ENCODE data around the gene WDR11.
"Not testable (repeated sequence)": the region's sequence is repeated elsewhere in the genome, so short reads cannot be mapped to it uniquely, and the experiment has no call there.

WDR11 gene

GRCh38 chr10:120861178-120861855 is 10.2 kb downstream of the WDR11 start:
- DNase-seq, result no peak

DNA sequence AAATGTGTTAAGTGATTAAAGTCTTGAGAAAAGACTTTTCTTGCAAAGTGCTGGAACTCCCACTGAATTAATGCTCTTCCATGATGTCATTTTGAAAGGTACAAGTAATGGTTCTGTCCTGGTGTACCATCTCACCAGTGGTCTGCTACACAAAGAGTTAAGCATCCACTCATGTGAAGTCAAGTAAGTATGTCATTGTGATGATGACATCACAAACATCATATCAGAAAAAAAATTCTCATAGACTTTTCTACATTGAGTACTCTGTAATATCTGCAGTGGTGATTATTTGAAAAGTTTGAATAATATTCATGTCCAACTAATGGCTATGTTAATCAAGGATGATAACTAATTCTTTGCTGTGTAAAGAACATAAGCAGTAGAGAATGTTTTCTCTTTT is 22.6 kb downstream of the WDR11 start:
- no peak for DNase-seq

DNA sequence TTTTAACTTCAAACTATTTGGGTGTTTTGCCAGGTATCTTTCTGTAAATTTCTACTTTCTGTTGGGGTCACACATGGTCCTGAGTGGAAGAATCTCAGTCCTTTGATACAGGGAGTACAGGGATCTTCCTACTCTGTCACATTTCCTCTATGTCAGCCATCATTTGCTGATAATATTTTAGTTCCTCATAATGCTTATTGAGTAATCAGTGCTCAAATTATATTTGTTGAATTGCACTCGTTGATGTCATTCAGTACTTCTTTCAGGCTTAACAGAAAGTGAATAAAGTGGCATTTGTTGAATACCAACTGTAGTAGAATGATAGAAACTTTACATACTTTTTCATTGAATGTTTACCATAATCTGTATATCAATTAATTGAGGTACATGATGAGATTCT is 31.9 kb downstream of the WDR11 start:
- no peak for DNase-seq

DNA sequence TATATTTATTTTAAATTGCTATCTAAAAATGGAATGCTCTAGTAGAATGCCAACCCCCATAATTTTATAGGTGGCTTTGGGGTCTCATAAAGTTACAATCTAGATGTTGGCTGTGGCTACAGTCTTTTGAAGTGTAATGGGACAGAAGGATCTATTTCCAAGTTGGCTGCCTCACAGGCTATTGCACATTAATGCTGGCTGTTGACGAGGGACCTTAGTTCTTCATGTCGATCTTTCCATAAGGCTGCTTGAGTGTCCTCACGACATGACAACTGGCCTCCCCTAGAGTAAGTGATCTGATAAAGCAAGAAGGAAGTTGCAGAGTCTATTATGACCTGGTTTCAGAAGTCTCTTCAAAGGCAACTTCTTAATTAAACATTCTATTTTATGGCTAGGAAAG is 36.3 kb downstream of the WDR11 start:
- DNase-seq, result no peak

- no peak for DNase-seq
These were observed 40.2 kb downstream of the WDR11 start for GRCh38 chr10:120891365-120891764.

DNA sequence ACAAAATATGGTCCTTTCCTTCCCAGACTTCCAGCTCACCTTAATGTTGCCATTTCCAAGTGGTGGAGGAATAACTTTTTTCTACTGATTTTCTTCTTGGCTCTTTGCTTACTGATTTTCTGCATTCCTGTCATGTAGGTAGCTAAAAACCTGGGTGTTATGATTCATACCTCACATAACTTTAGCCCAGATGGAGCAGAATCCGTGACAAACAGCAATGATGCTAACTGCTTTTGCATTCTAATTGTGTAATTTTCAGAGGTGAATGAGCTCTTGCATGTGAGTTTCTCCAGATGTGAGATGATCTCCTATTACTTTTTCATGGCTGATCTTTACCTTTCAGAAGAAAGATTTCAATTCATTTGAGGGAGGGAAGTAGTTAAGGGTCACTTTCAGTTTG is 43.4 kb downstream of the WDR11 start:
- DNase-seq, result no peak

DNA sequence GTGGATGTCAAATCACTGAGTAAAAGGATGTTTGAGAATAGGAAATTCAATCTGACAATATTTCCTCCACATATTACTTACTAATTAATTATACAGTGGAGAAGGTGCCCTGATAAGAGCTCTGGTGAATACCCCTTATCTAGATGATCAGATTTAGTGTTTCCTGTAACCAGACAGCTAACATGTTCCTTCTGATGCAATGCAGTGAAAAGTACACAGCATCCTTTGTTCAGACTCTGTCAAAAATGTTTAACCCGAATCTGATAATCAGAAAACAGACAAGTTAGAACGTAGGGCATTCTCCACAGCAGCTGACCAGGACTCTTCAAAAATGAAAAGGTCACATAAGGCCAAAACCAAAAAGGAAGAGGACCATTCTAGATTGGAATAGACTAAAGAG is 46.2 kb downstream of the WDR11 start:
- DNase-seq, result peak in 1 of 2 donors; percentile 1

GRCh38 chr10:120905268-120905667 is 54.1 kb downstream of the WDR11 start:
- DNase-seq, result no peak

DNA sequence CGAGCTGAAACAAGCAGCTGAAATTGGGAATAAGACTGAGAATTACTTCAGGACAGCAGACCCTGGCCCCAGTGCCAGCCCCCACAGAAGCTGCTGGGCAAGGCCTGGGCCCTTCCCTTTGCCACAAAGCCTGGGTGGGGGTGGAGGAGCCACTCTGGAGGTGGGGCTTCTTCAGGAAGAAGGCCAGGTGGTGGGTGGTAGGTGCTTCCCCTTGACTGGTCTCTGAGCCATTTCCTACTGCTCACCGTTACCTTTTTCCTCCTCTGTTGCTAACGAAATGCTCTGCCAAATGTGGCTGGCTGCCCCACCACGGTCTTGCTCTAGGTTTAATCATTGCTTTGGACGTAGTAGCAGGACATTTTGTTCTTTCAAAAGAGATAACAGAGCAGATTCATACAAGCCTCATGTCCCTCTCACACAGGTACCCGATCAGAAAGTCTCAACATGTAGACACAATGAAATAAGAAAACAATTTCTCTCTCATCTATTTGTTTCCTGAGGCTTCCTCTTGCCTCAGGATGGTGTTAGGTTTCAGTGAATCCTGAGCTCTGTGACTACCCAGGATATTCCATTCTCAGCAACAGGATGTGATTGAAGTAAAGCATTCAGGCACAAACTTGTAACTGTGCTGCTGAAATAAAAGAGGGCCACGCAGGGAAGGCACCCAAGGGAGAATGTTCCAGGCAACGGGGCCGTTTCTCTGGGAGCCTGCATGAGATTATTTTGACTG is 66.5 kb downstream of the WDR11 start:
- no peak for DNase-seq

DNA sequence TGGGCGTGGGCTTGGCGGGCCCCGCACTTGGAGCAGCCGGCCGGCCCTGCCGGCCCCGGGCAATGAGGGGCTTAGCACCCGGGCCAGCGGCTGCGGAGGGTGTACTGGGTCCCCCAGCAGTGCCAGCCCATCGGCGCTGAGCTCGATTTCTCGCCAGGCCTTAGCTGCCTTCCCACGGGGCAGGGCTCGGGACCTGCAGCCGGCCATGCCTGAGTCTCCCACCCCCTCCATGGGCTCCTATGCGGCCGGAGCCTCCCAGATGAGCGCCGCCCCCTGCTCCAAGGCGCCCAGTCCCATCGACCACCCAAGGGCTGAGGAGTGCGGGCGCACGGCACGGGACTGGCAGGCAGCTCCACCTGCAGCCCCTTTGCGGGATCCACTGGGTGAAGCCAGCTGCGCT is 72.7 kb downstream of the WDR11 start:
- DNase-seq, result not testable (repeated sequence)

DNA sequence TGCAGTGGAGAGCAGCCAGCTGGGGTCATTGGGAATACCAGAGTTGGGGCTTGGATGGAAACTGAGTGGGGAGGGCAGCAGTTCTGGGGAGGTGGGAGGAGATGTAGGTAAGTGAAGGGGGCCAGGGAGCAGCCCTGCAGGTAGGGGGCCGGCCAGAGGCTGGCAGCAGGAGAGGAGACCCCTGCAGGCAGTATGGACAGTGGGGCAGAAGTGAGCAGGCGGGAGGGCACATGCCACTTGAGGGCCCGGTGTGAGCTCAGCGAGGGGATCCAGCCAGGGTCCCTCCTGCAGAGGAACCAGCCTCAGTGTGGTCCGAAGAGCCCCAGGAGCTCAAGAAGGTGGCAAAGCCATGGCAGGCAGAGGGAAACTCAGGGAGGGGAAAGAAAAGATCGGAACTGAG is 75.4 kb downstream of the WDR11 start:
- no peak for DNase-seq

GRCh38 chr10:120927352-120927751 is 76.2 kb downstream of the WDR11 start:
- DNase-seq, result no peak

DNA sequence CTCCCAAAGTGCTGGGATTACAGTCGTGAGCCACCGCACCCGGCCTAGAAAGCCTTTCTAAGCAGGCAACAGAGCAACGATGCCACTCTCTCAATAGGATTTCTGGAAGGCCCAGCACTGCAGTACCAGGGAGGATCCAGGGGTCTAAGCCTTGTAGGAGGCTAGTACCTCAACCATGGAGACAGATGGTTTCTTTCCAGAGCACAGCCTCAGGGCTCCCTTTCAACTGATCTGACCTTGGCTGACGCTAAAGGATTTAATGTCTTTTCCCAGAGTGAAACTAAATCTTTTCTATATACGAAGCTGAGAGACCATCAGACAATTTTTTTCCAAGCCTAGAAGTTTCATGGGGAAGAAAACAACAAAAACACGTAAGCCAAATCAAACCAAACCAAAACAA is 78.0 kb downstream of the WDR11 start:
- DNase-seq, result no peak

DNA sequence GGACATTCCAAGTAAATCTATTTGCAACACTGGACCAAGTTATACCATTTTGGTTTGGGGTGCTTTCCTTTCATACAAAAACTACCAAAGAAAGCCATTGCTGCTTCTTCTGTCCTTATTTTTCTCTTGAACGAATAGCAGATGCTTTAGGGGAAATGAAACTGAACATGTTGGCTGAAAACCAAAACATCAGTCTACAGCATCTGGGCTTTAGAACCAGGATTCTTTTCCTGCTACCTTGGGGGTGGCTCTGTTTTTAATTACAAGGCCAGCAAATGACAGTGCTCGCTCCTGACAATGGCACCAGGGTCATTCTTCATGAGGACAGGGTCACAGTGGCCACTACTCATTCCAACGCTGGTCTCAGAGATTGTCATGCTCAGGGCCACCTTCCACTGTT is 80.3 kb downstream of the WDR11 start:
- DNase-seq, result no peak

GRCh38 chr10:120931999-120932398 is 80.8 kb downstream of the WDR11 start:
- DNase-seq, result no peak

DNA sequence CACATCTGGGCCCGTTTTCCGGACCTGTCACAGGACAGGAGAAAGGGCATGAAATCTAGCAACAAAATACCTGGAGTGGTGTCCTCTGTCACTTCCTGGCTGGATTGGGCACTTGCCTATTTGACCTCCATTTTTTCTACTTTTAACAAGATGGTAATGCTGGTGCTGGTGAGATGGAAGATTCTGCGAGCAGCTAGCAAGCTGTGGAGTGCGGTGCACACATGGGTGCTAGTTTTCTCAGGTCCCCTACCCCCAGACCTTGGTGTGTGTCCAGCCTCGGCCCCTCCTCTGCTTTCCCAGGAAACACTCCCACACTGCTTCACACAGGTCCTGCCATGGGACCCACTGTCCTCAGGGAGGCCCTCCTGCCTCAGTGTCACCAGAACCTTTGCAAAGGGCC is 87.7 kb downstream of the WDR11 start:
- DNase-seq, result no peak

DNA sequence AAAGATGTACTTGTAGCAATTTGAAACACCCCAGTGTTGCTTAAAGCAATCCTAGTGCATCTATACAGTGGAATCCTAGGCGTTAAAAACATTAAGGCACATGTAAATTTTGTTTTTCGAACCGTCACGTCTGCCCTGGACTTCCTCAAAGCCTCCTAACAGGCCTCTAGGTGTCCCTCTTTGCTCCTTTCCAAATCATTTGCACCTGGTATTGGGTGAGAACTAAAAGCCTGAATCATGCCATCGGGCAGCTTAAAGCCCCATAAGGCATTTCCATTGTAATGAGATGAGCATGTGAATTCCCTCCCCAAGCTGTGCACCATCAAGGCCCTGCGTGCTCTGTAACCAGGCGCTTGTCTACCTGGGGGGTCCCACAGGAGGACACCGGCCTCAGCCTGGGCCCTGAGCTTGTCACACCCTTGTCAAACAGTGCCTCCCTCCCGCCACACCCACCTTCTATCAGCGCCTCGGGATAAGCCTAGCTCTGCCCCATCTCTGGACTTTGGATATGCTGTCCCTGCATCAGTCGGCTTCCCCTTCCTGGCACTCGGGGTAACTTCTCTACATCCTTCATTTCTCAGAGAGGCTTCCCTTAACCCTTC is 89.2 kb downstream of the WDR11 start:
- no peak for DNase-seq

DNA sequence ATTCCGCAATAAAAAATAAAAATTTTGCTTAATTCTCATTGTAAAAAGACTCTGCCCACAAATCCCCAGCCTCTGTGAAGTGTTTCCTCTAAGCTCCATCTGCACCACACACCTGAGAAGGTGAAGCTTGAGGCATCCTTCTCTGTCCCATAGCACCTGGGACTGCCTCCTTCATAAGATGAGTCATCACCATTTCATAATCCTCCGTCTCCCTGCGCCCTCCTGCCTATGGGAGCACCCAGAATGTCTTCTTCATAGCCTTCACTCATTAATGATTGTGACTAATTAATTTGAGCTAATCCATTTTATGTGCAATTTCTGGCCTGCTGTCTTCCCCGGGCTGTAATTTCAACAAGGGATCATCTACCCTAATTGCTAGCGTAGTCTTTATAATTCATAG is 90.3 kb downstream of the WDR11 start:
- DNase-seq, result no peak

DNA sequence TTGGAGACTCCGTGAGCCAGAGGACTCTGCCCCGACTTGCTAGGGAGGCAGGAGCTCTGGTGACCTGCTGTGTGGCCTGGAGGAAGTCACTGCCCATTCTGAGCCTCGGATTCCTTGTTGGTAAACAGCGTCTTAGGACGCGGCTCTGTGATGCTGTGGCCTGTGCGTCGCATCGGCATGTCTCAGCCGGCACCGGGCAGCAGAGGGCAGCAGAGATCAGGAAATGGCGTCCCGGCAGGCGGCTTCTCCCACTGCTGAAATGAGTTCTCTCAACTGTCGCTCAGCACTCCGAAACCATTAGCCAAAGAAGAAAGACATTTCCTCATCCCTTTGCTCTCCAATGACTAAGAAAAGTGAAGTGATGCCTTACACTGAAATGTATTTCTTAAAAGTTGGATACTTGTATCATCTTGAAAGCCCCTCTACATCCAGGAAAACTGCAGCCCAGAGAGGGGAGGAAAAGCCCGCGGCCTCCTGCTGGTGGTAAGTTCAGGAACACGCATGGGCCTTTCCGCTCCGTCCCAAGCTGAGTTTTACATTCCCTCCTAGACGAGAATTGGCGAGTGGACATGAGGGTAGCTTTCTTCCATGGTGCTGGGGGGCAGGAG is 91.7 kb downstream of the WDR11 start:
- peak; percentile 62 to 68 for DNase-seq

GRCh38 chr10:120943542-120943941 is 92.4 kb downstream of the WDR11 start:
- DNase-seq, result no peak

DNA sequence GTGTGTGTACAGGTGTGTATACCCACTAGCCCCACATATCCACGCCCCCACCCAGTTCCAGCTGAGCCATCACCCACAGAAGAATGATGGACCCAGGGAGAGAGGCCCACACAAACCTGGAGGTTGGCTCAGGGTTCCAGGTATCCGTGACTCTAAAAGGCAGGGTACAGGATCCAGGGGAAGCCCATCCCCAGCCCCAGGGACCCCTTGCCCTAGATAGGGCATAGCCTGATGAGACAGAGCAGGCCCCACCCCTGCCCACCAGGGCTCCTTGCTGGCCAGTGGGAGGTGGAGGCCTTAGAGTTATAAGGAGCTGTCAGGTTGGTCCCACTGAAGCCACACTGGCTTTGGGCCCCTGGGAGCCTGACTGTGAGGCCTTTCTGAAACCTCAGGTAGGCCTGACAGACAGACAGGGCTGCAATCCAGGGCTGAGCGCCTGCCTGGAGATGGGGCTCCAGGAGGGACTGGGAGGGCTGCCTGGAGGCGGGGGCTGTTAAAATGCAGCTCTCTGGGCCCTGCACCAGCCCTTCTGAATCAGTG is 93.5 kb downstream of the WDR11 start:
- no peak for DNase-seq

GRCh38 chr10:120945182-120945581 is 94.0 kb downstream of the WDR11 start:
- DNase-seq, result no peak

DNA sequence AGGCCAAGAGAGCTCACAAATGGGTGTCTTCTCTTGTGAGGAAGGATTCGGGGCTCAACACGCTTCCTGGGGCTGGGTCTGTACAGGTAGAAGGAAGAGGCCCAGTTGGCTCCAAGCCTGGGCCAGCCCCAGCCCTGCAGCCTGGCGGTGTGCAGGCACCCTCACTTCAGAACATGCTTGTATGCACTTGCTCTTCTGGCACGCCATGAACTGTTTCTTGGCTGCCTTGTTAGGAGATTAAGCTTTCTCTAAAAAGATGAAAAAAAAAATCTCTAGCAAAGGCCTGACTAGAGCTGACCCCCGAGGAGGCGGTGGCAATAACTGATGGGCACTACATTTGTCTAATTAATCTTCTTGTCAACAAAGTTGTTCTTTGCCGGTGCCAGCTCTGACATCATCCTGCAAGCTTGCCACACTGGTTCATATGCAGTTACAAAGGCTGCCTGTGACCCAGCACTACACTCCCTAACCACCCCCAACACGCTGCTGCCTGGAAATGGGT is 94.7 kb downstream of the WDR11 start:
- no peak for DNase-seq

All from CD4-positive, alpha-beta T cell treated with Interleukin-4 for 1 hour (primary cell).